Measurements from ENCODE around the gene RAB1B. TPM values are rescaled to one million over a fixed set of nuclear protein-coding genes. Genes with fewer than 3 reads are reported as not detected.

Gene RAB1B
- total RNA-seq, 4 donors from 2014 or later: 96.0 to 194 (median 130) TPM

- no peak for TF ChIP-seq POLR2A (IDR thresholded peaks at IDR 0.05)
- TF ChIP-seq, protein P1, sequence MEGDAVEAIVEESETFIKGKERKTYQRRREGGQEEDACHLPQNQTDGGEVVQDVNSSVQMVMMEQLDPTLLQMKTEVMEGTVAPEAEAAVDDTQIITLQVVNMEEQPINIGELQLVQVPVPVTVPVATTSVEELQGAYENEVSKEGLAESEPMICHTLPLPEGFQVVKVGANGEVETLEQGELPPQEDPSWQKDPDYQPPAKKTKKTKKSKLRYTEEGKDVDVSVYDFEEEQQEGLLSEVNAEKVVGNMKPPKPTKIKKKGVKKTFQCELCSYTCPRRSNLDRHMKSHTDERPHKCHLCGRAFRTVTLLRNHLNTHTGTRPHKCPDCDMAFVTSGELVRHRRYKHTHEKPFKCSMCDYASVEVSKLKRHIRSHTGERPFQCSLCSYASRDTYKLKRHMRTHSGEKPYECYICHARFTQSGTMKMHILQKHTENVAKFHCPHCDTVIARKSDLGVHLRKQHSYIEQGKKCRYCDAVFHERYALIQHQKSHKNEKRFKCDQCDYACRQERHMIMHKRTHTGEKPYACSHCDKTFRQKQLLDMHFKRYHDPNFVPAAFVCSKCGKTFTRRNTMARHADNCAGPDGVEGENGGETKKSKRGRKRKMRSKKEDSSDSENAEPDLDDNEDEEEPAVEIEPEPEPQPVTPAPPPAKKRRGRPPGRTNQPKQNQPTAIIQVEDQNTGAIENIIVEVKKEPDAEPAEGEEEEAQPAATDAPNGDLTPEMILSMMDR (IDR thresholded peaks at IDR 0.05 in 4 of 5, conservative IDR thresholded peaks at IDR 0.05 in 1 of 5): no peak
- intact Hi-C loops (cut with DNase I; ENCODE audit: low total_unique reads) (no loop called here), in situ Hi-C loops (cut with MboI; ENCODE audit: low sequenced_read_pairs in 4 of 4) (no loop called here)
- ATAC-seq: peak; percentile 61 to 94
- Histone ChIP-seq H3K9me3 (no peaks in the 10 kb centered on the region), H3K27me3 (no peaks in the 10 kb centered on the region), H3K27ac (peak overlapping the region in 1 of 4 donors; percentile 53), H3K36me3 (peaks cover 0 to 27% of the 10 kb centered on the region in 2 donors), H3K4me1 (peaks cover 10 to 16% of the 10 kb centered on the region in 2 donors), H3K4me3 (no peak overlapping the region)
- DNase-seq: peak in 1 of 2 donors; percentile 38
These were observed 27.7 kb upstream of the RAB1B start for GRCh38 chr11:66240781-66241136.

DNA sequence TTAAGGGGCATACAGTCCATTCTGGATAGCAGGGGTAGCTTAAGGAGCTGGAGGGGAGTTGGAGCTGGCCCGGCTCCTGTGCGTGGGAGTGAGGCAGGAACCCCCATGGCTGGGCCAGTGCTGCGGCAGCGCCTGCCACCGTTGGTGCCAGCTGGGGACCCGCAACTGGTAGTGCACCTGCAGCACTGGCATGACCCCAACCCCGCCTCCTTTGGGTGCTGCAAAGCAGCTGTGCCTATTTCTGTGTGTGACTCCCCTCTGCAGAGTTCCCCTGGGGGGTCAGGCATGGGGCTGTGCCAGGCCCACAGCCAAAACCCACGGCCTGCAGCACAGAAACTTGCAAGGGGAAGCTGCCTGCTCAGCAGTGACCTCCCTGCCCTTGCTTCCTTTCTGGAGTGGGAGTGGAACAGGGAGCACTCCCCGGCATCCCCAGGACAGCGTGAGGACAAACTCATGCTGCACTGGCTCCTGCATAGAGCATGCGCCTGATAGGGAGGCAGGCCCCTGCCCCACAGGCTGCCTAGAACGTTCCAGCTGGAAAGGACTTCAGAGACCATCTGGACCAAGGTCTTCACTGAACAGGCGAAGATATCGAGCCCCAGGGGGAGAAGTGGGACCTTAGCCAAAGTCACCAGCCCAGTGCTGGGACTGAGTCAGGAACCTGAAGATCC lies 26.2 kb upstream of the RAB1B start:
- Histone ChIP-seq H3K9me3 (no peaks in the 10 kb centered on the region), H3K4me3 (no peak overlapping the region), H3K4me1 (peaks cover 10 to 16% of the 10 kb centered on the region in 2 donors), H3K27ac (no peak overlapping the region), H3K27me3 (no peaks in the 10 kb centered on the region), H3K36me3 (peaks cover 0 to 19% of the 10 kb centered on the region in 2 donors)
- no peak for TF ChIP-seq POLR2A (IDR thresholded peaks at IDR 0.05)
- TF ChIP-seq, protein P1 (IDR thresholded peaks at IDR 0.05 in 4 of 5, conservative IDR thresholded peaks at IDR 0.05 in 1 of 5): no peak
- in situ Hi-C loops (cut with MboI; ENCODE audit: low sequenced_read_pairs in 4 of 4): no loop called here
- DNase-seq (no peak), ATAC-seq (no peak)
- intact Hi-C loops (cut with DNase I; ENCODE audit: low total_unique reads): no loop called here

- ATAC-seq: no peak
- no peaks in the 10 kb centered on the region for H3K27me3 ChIP-seq
- in situ Hi-C loops (cut with MboI; ENCODE audit: low sequenced_read_pairs in 4 of 4) (no loop called here), intact Hi-C loops (cut with DNase I; ENCODE audit: low total_unique reads) (no loop called here)
- DNase-seq: no peak
- no peak for TF ChIP-seq POLR2A (IDR thresholded peaks at IDR 0.05)
- TF ChIP-seq, protein P1 (IDR thresholded peaks at IDR 0.05 in 4 of 5, conservative IDR thresholded peaks at IDR 0.05 in 1 of 5): no peak
- H3K4me1 ChIP-seq: peaks cover 10 to 16% of the 10 kb centered on the region in 2 donors
- no peaks in the 10 kb centered on the region for H3K9me3 ChIP-seq
- no peak overlapping the region for H3K27ac ChIP-seq
- H3K36me3 ChIP-seq: peaks cover 0 to 15% of the 10 kb centered on the region in 2 donors
- H3K4me3 ChIP-seq: no peak overlapping the region
These were observed 24.5 kb upstream of the RAB1B start for GRCh38 chr11:66243782-66244535.

DNA sequence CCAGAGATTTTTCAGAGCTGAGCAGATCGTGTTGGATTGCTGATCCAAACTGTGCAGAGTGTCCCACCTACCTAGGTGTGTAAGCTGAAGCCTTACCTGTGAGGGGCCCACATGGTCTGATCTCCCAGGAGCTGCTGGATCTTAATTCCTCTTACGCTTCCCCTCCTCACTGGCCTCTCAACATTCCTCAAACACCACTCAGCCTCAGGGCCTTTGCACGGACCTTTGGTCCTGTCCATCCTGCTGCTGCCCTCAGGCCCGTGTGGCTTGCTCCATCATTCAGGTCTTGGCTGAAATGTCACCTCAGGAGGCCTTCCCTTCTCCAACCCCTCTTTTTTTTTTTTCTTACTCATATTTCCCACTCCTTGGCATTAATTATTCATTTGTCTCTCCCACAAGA lies 21.1 kb upstream of the RAB1B start:
- in situ Hi-C loops (cut with MboI; ENCODE audit: low sequenced_read_pairs in 4 of 4): no loop called here
- ATAC-seq: no peak
- no peak overlapping the region for H3K27ac ChIP-seq
- no peak for DNase-seq
- no peaks in the 10 kb centered on the region for H3K27me3 ChIP-seq
- peaks cover 0 to 1% of the 10 kb centered on the region in 2 donors for H3K36me3 ChIP-seq
- no peak overlapping the region for H3K4me3 ChIP-seq
- intact Hi-C loops (cut with DNase I; ENCODE audit: low total_unique reads): no loop called here
- TF ChIP-seq POLR2A (IDR thresholded peaks at IDR 0.05): no peak
- TF ChIP-seq, protein P1 (IDR thresholded peaks at IDR 0.05 in 4 of 5, conservative IDR thresholded peaks at IDR 0.05 in 1 of 5): no peak
- no peaks in the 10 kb centered on the region for H3K4me1 ChIP-seq
- no peaks in the 10 kb centered on the region for H3K9me3 ChIP-seq
